Progenitor cell of endocrine pancreas (in vitro differentiated cells): Measurements from ENCODE around the gene EEPD1. TPM values are rescaled to one million over a fixed set of nuclear protein-coding genes. Genes with fewer than 3 reads are reported as not detected.

ENCODE experiments used
- DNase-seq: peaks from one replicate; pipeline ENCODE4 v3.0.0; 2021; ENCODE audit warnings: low spot score; ENCODE audit not compliant: unreplicated experiment
- H3K27ac Mint-ChIP-seq: 2 replicates; pipeline ENCODE4 v1.8.0; 2021; ENCODE audit warnings: mild to moderate bottlenecking, moderate library complexity, mixed read lengths
- H3K27me3 Mint-ChIP-seq: 2 replicates; pipeline ENCODE4 v1.8.0; 2021; ENCODE audit warnings: mixed read lengths
- H3K36me3 Mint-ChIP-seq: 2 replicates; pipeline ENCODE4 v1.8.0; 2022; ENCODE audit warnings: mixed read lengths; ENCODE audit not compliant: insufficient read depth
- H3K4me1 Mint-ChIP-seq: 2 replicates; pipeline ENCODE4 v1.8.0; 2021; ENCODE audit warnings: low read depth, mixed read lengths
- H3K4me3 Mint-ChIP-seq: 2 replicates; pipeline ENCODE4 v1.8.0; 2021; ENCODE audit warnings: low read depth, mild to moderate bottlenecking, moderate library complexity, mixed read lengths
- H3K9me3 Mint-ChIP-seq: 2 replicates; pipeline ENCODE4 v1.8.0; 2021; ENCODE audit warnings: low read depth, mixed read lengths
- total RNA-seq: library from RNA; stranded (reverse); gene quantifications from 2 replicates; pipeline ENCODE4 v1.2.1, GENCODE V29; 2021
- TF ChIP-seq, protein P1 (sequence below): fragments of 200-600 bp; sonication (generic); IDR thresholded peaks from one replicate; pipeline ENCODE4 v1.5.0; 2021; ENCODE audit warnings: antibody characterized with exemption, mild to moderate bottlenecking; ENCODE audit not compliant: unreplicated experiment

EEPD1 gene
- total RNA-seq, 1 donor from 2014 or later, result 10.6 TPM

DNA sequence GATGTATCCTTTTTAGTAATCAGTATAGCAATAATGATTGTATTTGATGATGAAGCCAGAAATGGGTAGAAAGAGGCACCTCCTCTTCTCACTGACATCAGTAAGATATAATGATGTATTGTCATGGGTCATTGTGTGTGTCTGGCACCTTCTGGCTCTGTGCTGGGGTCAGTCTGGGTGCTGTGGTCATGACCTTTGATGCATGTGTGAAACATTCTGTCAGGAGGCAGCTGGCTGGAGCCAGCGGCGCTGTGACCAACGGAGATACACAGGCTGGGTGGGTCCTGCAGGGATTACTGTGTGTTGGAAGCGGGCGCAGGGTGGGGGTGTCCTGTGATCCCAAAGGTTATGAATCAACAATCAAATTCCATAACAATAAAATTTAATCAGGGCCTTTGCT, 35.2 kb downstream of the EEPD1 start:
- H3K36me3 Mint-ChIP-seq, result no peaks in the 10 kb centered on the region
- H3K4me1 Mint-ChIP-seq, result peaks cover 12% of the 10 kb centered on the region
- no peaks in the 10 kb centered on the region for H3K9me3 Mint-ChIP-seq
- TF ChIP-seq, protein P1, sequence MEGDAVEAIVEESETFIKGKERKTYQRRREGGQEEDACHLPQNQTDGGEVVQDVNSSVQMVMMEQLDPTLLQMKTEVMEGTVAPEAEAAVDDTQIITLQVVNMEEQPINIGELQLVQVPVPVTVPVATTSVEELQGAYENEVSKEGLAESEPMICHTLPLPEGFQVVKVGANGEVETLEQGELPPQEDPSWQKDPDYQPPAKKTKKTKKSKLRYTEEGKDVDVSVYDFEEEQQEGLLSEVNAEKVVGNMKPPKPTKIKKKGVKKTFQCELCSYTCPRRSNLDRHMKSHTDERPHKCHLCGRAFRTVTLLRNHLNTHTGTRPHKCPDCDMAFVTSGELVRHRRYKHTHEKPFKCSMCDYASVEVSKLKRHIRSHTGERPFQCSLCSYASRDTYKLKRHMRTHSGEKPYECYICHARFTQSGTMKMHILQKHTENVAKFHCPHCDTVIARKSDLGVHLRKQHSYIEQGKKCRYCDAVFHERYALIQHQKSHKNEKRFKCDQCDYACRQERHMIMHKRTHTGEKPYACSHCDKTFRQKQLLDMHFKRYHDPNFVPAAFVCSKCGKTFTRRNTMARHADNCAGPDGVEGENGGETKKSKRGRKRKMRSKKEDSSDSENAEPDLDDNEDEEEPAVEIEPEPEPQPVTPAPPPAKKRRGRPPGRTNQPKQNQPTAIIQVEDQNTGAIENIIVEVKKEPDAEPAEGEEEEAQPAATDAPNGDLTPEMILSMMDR, result no peak
- H3K27ac Mint-ChIP-seq, result no peak overlapping the region
- DNase-seq, result no peak
- H3K4me3 Mint-ChIP-seq, result no peak overlapping the region
- no peaks in the 10 kb centered on the region for H3K27me3 Mint-ChIP-seq

DNA sequence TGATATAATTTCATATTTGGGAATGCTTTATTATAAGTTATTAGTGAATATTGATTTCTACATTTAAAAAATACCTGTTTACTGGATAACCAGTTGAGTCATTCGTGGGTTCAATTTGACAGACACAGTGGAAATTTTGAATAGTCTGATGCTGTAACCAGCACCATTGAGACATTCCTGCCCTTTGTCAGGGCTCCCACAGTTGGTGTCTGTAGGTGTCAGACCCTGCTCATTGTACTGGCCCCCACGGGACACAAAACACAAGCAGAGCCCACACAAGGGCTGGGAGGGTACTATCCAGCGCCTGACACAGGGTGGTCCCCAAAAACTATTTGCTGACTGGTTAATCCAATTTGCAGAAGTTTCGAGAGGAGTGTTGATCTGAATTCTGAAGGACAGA, 35.9 kb downstream of the EEPD1 start:
- Mint-ChIP-seq H3K27ac (no peak overlapping the region), H3K4me3 (no peak overlapping the region), H3K9me3 (no peaks in the 10 kb centered on the region), H3K36me3 (no peaks in the 10 kb centered on the region), H3K27me3 (no peaks in the 10 kb centered on the region), H3K4me1 (peaks cover 10% of the 10 kb centered on the region)
- TF ChIP-seq, protein P1, result no peak
- DNase-seq, result no peak

DNA sequence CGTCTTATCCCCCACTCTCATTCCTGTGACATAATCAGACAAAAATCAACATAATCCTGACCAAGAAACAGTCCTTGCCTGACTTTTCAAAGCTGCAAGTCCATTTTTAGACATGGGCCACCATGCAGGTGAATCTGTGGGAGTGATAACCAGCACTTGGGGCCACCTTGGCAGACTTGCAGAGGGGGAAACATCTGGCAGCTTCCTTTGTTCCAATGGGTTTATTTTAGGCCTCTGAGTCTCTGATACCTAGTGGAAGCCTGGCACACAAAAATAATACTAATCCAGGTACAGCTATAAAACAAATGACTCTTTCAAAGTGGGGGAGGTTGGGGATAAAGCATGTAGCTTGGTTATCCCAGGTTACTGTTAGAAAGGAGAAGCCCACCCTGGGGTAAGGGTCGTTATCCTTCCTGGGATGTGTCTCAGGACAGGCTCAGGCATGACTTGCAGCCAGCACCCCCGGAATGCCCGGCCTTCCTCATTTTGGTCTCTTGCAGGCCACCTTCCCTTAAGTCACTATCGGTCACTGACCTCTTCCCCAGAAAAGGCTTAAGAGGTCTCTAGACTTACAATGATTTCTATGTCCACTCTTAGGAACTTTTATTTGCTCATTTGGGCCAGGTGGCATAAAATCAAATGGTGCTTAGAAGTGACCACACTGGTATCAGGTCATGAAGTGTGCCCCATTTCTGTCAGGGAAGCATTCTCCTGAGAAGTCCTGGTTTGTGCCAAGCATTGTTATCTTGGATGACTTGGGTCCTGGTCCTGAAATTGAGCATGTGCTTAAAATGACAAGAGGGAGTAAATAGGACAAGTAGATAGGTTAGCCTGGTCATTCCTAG, 37.6 kb downstream of the EEPD1 start:
- Mint-ChIP-seq H3K36me3 (peaks cover 2% of the 10 kb centered on the region), H3K4me1 (peaks cover 10% of the 10 kb centered on the region), H3K9me3 (no peaks in the 10 kb centered on the region), H3K27ac (no peak overlapping the region), H3K4me3 (no peak overlapping the region), H3K27me3 (no peaks in the 10 kb centered on the region)
- TF ChIP-seq, protein P1, result no peak
- no peak for DNase-seq

DNA sequence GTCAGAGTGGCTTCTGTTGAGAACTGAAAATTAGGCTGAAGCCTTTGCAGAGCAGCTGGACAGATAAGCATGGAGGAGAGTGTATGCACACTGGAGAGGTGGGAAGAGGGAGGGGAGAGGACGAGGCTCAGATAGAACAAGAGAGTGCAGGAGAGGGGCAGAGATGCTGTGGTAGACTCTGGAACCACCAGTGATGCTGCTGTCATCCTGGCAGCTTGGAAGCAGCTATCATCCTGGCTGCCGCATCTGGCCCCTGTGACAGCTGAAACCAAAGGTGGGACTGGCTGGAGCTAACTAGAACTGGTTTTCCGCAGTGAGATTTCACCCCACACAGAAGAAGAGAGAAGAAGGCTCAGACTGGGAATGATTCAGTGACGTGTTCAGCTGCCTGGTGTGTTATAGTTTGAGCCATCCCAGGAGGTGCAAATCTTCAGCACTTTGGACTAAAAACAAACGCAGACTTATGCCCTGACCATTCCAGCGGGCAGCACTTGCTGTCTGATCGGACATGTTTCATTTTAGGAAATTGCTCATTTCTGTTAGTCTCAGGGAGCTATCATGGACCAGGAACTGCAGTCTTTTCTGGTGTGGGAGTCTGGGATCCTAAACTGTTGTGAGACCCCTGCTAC, 38.4 kb downstream of the EEPD1 start:
- peaks cover 10% of the 10 kb centered on the region for H3K4me1 Mint-ChIP-seq
- no peaks in the 10 kb centered on the region for H3K9me3 Mint-ChIP-seq
- no peak for DNase-seq
- H3K27me3 Mint-ChIP-seq, result no peaks in the 10 kb centered on the region
- H3K36me3 Mint-ChIP-seq, result peaks cover 4% of the 10 kb centered on the region
- no peak overlapping the region for H3K4me3 Mint-ChIP-seq
- H3K27ac Mint-ChIP-seq, result no peak overlapping the region
- TF ChIP-seq, protein P1, result no peak

DNA sequence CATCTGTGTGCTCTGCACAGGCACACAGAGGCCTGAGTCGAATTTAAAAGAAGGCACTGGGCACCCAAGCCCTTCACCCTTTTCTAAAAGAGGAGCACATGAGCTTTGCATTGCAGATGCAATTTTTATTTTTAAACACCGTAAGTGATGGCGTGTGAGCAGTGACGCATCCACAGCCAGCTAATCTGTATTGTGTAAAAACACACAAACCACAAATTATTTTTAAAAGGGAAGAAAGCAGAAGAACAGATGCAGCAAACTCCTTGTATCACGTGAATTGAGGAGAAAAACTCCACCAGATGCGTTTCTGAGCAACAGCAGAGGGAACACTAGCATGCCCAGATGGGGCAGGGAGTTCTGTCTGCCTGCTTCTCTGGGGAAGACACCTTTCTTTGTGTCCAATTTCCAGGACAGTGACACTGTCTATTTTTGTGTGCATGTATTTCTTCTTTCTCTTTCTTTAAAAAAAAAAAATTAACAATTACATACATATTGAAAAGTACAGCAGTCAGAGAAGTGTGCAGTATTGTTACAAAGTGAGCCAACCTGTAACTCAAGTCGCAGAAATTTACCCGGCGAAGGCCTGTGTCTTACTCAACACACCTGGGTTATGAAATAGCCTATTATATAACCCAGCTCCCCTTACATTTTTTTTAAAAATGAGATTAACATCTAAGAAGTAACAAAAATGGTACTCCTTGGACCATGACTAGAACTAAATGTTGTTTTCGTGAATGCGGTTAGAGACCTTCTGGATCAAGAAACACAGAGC, 39.2 kb downstream of the EEPD1 start:
- Mint-ChIP-seq H3K27ac (no peak overlapping the region), H3K27me3 (no peaks in the 10 kb centered on the region), H3K36me3 (peaks cover 4% of the 10 kb centered on the region), H3K9me3 (no peaks in the 10 kb centered on the region), H3K4me3 (no peak overlapping the region), H3K4me1 (peaks cover 8% of the 10 kb centered on the region)
- DNase-seq, result no peak
- TF ChIP-seq, protein P1, result no peak
